GM12865 (cell line): ENCODE measurements around the gene STEAP4.
"Not testable (repeated sequence)": the region's sequence is repeated elsewhere in the genome, so short reads cannot be mapped to it uniquely, and the experiment has no call there.

ENCODE experiments used
- DNase-seq: peaks from one replicate; pipeline ENCODE4 v3.0.0; 2010; ENCODE audit warnings: low read depth
- H3K4me3 ChIP-seq: 2 replicates; pipeline ENCODE4 v1.5.1; 2011; ENCODE audit warnings: mild to moderate bottlenecking, low read depth, low read length, control low read depth
- TF ChIP-seq, protein P1 (sequence below): IDR thresholded peaks from 2 replicates; pipeline ENCODE4 v1.5.1; 2011; ENCODE audit warnings: low read length, control low read depth, low read depth, inconsistent platforms; ENCODE audit not compliant: insufficient read depth; ENCODE audit errors: missing control alignments

STEAP4 gene

DNA sequence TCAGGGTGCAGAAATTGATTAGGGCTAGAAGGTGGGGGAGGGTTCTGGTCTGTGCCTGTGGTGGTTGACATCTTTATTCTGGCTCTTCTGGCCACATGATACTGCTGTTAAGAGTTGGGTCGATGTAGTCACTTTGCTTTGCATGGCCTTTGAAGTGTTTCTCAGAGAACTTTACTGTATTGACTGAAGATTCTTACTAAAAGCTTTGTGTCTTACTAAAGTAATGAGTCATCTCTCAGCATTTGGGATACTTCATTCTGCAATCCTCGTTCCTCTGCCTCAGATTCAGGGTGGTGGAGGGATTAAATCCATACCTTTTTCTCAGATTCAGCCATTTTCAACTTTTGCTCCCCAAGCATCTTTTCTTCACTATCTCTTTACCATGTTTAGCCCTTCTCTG is 38.6 kb downstream of the STEAP4 start:
- TF ChIP-seq, protein P1, sequence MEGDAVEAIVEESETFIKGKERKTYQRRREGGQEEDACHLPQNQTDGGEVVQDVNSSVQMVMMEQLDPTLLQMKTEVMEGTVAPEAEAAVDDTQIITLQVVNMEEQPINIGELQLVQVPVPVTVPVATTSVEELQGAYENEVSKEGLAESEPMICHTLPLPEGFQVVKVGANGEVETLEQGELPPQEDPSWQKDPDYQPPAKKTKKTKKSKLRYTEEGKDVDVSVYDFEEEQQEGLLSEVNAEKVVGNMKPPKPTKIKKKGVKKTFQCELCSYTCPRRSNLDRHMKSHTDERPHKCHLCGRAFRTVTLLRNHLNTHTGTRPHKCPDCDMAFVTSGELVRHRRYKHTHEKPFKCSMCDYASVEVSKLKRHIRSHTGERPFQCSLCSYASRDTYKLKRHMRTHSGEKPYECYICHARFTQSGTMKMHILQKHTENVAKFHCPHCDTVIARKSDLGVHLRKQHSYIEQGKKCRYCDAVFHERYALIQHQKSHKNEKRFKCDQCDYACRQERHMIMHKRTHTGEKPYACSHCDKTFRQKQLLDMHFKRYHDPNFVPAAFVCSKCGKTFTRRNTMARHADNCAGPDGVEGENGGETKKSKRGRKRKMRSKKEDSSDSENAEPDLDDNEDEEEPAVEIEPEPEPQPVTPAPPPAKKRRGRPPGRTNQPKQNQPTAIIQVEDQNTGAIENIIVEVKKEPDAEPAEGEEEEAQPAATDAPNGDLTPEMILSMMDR: no peak
- H3K4me3 ChIP-seq: no peak overlapping the region
- DNase-seq: no peak

DNA sequence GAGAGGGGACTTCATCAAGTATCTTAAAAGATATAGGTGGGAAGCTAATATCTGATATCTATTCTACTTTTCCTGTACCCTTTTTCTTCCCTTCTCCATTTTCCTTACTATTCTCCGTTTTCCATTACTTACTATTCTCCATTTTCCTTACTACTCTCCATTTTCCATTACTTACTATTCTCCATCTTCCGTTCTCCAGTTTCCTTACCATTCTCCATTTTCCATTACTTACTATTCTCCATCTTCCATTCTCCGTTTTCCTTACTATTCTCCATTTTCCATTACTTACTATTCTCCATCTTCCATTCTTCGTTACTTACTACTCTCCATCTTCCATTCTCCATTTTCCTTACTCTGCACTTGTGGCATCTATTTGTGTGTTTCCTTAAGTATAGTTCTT is 39.3 kb downstream of the STEAP4 start:
- TF ChIP-seq, protein P1: no peak
- H3K4me3 ChIP-seq: no peak overlapping the region
- DNase-seq: no peak

DNA sequence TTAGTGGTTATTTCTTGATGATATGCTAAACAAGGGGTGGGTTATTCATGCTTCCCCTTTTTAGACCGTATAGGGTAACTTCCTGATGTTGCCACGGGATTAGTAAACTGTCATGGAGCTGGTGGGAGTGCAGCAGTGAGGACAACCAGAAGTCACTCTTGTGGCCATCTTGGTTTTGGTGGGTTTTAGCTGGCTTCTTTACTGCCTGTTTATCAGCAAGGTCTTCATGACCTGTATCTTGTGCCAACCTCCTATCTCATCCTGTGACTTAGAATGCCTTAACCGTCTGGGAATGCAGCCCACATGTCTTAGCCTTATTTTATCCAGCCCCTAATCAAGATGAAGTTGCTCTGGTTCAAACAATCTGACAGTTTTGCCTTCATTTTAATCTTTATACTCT is 41.7 kb downstream of the STEAP4 start:
- not testable (repeated sequence) for DNase-seq

DNA sequence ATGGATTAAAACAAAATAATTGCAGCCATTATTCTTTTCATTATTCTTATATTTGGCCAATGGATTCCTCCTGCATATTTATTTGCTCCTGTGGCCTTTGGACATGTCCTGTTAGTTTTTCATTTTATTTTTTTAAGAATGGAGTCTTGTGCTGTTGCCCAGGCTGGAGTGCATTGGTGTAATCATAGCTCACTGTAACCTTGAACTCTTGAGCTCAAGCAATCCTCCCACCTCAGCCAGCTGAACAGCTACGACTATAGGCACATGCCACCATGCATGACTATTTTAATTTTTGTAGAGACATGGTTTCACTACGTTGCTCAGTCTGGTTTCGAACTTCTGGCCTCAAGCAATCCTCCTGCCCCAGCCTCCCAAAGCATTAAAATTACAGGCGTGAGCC is 44.1 kb downstream of the STEAP4 start:
- DNase-seq: no peak
- H3K4me3 ChIP-seq: no peak overlapping the region
- TF ChIP-seq, protein P1: no peak

More for the DNA sequence above, 41.7 kb downstream of the STEAP4 start:
- H3K4me3 ChIP-seq: not testable (repeated sequence)

DNA sequence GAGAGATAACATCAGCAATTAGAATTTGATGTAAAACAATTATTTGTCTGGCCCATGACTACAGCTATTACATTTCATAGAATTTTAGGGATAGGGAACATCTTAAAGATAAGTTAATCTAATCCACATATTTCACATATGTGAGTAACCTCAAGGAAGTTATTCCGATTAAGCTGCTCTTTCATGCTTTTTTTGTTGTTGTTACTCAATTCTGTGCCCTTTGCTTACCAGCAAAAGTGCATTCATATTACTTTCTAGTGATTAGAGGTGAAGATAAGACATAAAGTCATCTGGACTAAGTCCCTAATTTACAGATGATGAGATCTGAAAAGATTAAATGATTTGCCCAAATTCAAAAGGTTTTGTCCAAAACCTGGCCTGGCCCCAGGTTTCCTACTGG is 46.0 kb downstream of the STEAP4 start:
- H3K4me3 ChIP-seq: no peak overlapping the region
- TF ChIP-seq, protein P1: no peak
- DNase-seq: no peak

DNA sequence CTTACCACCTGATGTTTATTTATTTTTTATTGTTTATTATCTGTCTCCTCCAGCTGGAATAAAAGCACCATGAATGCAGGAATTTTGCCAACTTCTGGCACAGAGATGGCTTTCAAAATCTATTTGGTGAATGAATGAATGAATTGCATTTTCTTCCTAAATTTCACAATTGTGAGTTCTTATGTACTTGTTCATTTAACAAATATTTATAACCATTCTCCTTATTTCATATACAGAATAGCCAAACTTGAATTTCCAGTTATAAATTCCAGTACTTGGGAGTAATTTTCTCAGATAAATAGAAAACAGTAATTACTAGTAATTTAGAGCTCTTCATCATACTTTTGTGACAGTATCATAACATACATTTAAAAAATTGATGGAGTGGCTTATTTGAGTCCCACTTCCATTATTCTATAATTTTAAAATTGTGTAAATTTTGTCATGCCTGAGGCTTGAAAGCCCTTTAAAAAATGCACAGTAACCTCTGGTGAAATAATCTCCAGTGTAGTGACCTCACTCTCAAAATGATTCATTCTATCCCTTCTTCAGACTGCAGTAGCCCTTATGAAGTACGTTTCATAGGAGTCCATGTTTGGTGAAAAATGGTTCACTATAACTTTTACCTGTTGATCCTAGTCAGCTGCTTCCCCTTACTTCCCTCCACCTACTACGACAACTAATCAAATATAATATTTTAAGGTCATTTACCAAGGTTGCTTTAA is 46.9 kb downstream of the STEAP4 start:
- no peak for DNase-seq
- TF ChIP-seq, protein P1: no peak
- no peak overlapping the region for H3K4me3 ChIP-seq

DNA sequence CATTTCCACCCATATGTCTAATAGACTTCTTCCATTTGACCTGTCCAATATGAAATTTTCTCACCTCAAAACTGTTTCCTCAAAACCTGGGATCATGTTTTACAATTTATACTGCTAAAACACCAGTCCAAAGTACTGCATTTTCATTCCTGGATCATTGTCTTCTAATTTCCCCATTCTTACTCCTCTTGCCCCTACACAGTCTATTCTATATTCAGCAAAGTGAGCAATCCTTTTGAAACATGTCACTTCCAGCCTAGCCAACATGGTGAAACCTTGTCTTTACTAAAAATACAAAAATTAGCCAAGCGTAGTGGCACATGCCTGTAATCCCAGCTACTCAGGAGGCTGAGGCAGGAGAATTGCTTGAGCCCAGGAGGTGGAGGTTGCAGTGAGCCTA is 48.4 kb downstream of the STEAP4 start:
- DNase-seq, H3K4me3 ChIP-seq: not testable (repeated sequence)

DNA sequence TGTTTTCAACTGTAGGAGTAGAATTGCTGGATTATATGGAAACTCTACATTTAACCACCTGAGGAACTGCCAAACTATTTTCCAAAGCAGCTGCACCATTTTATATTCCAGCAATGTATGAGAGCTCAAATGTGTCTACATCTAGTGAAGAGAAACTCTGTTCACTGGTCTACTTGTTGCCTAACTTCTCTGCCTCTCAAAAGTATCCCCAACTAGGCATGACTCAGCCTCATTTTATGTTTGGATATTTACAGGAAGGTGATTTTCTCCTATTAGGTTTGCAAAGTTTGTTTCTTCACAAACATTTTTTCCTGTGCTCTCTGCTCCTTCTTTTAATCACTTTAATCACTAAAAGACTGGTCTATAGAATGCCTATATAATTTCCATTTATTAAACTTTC is 49.8 kb downstream of the STEAP4 start:
- TF ChIP-seq, protein P1: no peak
- no peak for DNase-seq
- H3K4me3 ChIP-seq: no peak overlapping the region
